ENCODE data around the gene YBEY.

YBEY gene

DNA sequence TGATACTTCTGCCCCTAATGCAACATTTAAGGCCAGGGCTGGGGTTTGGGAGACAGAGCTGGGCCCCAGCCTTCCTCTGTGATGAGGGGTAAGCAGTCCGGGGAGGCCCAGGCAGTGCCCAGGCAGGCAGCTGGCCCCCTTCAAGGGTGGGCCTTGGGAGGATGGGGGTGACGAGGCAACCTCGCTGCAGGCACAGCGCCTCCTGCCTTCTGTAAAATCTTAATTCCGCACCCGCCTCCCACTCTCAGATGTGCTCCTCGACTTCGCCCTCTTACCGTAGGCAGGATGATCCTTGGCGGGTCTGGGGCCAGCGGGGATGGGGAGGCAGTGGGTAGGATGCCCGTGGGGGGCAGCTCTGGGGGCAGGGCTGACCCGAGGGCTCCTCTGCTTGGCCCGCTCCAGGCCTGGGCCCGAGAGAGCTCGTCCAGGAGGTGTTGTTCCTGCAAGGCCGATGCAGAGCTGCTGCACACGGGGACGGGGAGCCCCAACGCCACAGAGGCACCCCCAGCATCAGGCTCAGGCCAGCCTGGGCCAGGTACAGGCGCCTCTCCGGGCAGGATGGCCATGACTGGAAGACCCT, 28.4 kb downstream of the YBEY start:
- no peak overlapping the region for H3K27ac ChIP-seq
- peaks cover 0 to 13% (median 0%) of the 10 kb centered on the region in 11 experiments; a peak in 1 of 22 replicates for H3K9me3 ChIP-seq (replicated peaks in 1 of 11)
- no peak overlapping the region for H3K9ac ChIP-seq
- no peak overlapping the region for H3K4me2 ChIP-seq
- no peaks in the 10 kb centered on the region for H3K27me3 ChIP-seq
- no peak for TF ChIP-seq Cebpa-rat (IDR thresholded peaks at IDR 0.05)
- peaks cover 0 to 16% (median 9%) of the 10 kb centered on the region in 10 experiments; a peak in 17 of 20 replicates for H3K4me1 ChIP-seq
- H4K20me1 ChIP-seq: peaks cover 0 to 59% (median 23%) of the 10 kb centered on the region in 11 experiments; a peak in 15 of 22 replicates
- peaks cover 0 to 98% (median 89%) of the 10 kb centered on the region in 11 experiments; a peak in 20 of 22 replicates for H3K36me3 ChIP-seq
- H3K4me3 ChIP-seq: no peak overlapping the region

- H3K27ac ChIP-seq: no peak overlapping the region
- H3K9ac ChIP-seq: no peak overlapping the region
- H3K4me1 ChIP-seq: peaks cover 20 to 39% (median 32%) of the 10 kb centered on the region in 10 experiments
- no peak overlapping the region for H3K4me3 ChIP-seq
- no peaks in the 10 kb centered on the region for H3K27me3 ChIP-seq
- H3K4me2 ChIP-seq: no peak overlapping the region
- TF ChIP-seq Cebpa-rat (IDR thresholded peaks at IDR 0.05): no peak
- peaks cover 0 to 97% (median 75%) of the 10 kb centered on the region in 11 experiments; a peak in 20 of 22 replicates for H3K36me3 ChIP-seq
- H4K20me1 ChIP-seq: peaks cover 0 to 80% (median 45%) of the 10 kb centered on the region in 11 experiments; a peak in 17 of 22 replicates
- H3K9me3 ChIP-seq (replicated peaks in 1 of 11): peaks cover 0 to 13% (median 0%) of the 10 kb centered on the region in 11 experiments; a peak in 1 of 22 replicates
Measured at GRCh38 chr21:46316708-46317324, 30.7 kb downstream of the YBEY start.

DNA sequence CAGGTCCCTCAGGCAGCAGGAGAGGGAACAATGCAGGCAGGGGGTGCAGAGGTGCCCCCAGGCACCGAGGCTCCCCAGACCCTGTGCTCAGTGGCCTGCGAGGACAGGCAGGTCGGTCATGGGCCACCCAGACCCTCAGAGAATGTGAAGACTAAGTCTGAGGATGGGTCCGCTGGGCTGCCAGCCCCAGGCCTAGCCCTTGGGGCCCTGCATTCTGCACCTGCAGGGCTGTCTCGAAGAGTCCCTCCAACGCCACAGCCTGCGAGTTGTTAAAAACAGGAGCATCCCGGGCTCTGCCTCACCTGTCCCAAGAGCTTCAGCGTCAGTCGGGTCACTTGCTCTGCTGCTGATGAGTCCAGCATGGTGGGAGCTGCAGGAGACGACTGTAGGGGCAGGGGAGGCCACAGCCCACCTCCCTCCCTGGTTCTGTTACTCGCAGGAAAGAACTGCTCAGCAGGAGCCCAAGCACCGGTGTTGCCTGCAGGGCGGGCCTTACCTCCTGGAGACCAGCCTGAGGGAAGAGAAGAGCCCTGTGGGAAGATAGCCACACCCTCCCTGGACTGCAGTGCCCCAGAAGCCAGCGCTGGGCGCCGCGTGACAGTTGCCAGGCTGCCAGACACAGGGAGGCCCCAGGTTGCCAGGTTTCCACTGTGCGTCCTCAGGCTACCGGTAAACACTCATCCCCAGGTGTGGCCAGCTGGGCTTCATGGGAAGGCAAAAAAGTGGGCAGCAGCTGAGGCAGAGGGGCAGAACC, 31.7 kb downstream of the YBEY start:
- Histone ChIP-seq H3K4me3 (no peak overlapping the region), H3K9me3 (replicated peaks in 1 of 11) (0 out of 22 replicates have a peak, but pooled peaks cover 0 to 4% (median 0%) of the 10 kb centered on the region in 11 experiments), H3K9ac (peak overlapping the region in 2 of 11 experiments; percentile 4 to 38; a peak in 1 of 22 replicates), H3K36me3 (peaks cover 0 to 91% (median 66%) of the 10 kb centered on the region in 11 experiments; a peak in 20 of 22 replicates), H3K27me3 (no peaks in the 10 kb centered on the region), H3K4me1 (peaks cover 25 to 46% (median 40%) of the 10 kb centered on the region in 10 experiments), H3K4me2 (no peak overlapping the region), H4K20me1 (peaks cover 0 to 91% (median 56%) of the 10 kb centered on the region in 11 experiments; a peak in 17 of 22 replicates), H3K27ac (no peak overlapping the region)
- no peak for TF ChIP-seq Cebpa-rat (IDR thresholded peaks at IDR 0.05)

- peak overlapping the region in 3 of 11 experiments; percentile 4 to 38 (median 13); a peak in 3 of 22 replicates for H3K9ac ChIP-seq
- H3K36me3 ChIP-seq: peaks cover 0 to 85% (median 60%) of the 10 kb centered on the region in 11 experiments; a peak in 19 of 22 replicates
- no peaks in the 10 kb centered on the region for H3K27me3 ChIP-seq
- no peak overlapping the region for H3K27ac ChIP-seq
- no peaks in the 10 kb centered on the region for H3K9me3 ChIP-seq (replicated peaks in 1 of 11)
- no peak for TF ChIP-seq Cebpa-rat (IDR thresholded peaks at IDR 0.05)
- peaks cover 0 to 90% (median 56%) of the 10 kb centered on the region in 11 experiments; a peak in 17 of 22 replicates for H4K20me1 ChIP-seq
- no peak overlapping the region for H3K4me3 ChIP-seq
- peaks cover 25 to 46% (median 40%) of the 10 kb centered on the region in 10 experiments for H3K4me1 ChIP-seq
- H3K4me2 ChIP-seq: peak overlapping the region in 4 of 11 experiments; percentile 94 to 98 (median 96); a peak in 2 of 22 replicates
Measured at GRCh38 chr21:46318464-46318845, 32.3 kb downstream of the YBEY start.

GRCh38 chr21:46319186-46319585, 33.0 kb downstream of the YBEY start:
- Histone ChIP-seq H3K4me3 (no peak overlapping the region), H3K9me3 (replicated peaks in 1 of 11) (no peaks in the 10 kb centered on the region), H3K27me3 (no peaks in the 10 kb centered on the region), H3K4me1 (peaks cover 25 to 46% (median 40%) of the 10 kb centered on the region in 10 experiments), H3K36me3 (peaks cover 0 to 78% (median 54%) of the 10 kb centered on the region in 11 experiments; a peak in 18 of 22 replicates), H4K20me1 (peaks cover 0 to 87% (median 56%) of the 10 kb centered on the region in 11 experiments; a peak in 17 of 22 replicates), H3K4me2 (peak overlapping the region in 9 of 11 experiments; percentile 85 to 99 (median 96); a peak in 15 of 22 replicates), H3K9ac (peak overlapping the region in 2 of 11 experiments; percentile 13 to 47; a peak in 2 of 22 replicates), H3K27ac (no peak overlapping the region)
- TF ChIP-seq Cebpa-rat (IDR thresholded peaks at IDR 0.05): no peak

- TF ChIP-seq Cebpa-rat (IDR thresholded peaks at IDR 0.05): no peak
- Histone ChIP-seq H4K20me1 (peaks cover 0 to 76% (median 57%) of the 10 kb centered on the region in 11 experiments; a peak in 18 of 22 replicates), H3K4me2 (peak overlapping the region; percentile 85 to 99 (median 96)), H3K9me3 (replicated peaks in 1 of 11) (no peaks in the 10 kb centered on the region), H3K4me1 (peaks cover 26 to 47% (median 41%) of the 10 kb centered on the region in 10 experiments), H3K27ac (peak overlapping the region in 2 of 11 experiments; percentile 12 to 98; a peak in 3 of 22 replicates), H3K36me3 (peaks cover 0 to 66% (median 42%) of the 10 kb centered on the region in 11 experiments; a peak in 18 of 22 replicates), H3K9ac (peak overlapping the region in 9 of 11 experiments; percentile 93 to 98 (median 96); a peak in 15 of 22 replicates), H3K4me3 (peak overlapping the region in 8 of 10 experiments; percentile 84 to 98 (median 89); a peak in 11 of 20 replicates), H3K27me3 (no peaks in the 10 kb centered on the region)
Measured at GRCh38 chr21:46320331-46320801, 34.2 kb downstream of the YBEY start.

DNA sequence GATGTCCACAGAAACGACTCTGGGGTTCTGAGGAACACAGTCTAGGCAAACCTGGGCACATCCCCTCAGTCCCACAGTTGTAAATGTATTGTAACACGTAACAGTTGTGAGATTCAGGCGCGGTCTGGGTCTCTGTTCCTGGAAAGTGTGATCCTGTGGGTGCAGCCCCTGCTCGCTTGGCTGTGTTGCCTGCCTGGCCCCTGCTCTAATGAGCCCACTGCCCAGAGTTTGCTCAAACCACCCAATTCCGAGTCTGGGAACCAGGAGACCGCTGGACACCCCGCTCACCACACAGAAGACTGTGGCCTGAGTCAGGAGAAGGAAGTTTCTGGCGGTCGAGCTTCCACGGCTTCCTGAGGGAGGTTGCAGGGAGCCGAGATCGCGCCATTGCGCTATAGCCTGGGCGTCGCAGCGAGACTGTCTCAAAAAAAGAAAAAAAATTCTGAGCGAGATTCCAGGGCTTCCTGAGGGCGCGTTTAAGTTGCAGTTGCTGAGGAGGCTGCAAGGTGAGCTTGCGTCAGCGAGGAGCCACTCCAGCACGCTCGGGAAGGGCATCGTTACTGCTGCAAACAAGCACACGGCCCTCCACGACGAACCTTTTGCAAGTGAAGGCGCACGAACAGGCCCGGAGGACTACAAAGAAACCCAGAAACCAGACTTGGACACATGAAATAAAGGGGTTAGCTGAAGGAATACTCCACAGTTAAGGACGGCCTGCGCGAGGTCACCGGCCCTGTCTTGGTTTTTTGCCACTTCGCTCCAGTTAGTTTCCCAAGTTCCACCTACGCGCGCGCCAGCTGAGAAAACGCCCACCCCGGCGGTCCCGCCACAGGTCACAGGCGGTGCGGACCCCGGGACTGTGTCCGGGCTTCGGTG, 36.4 kb downstream of the YBEY start:
- Histone ChIP-seq H3K27ac (peak overlapping the region in 10 of 11 experiments; percentile 45 to 99 (median 97); a peak in 21 of 22 replicates), H3K4me1 (peaks cover 39 to 58% (median 52%) of the 10 kb centered on the region in 10 experiments), H3K9ac (peak overlapping the region; percentile 69 to 98 (median 96)), H3K4me2 (peak overlapping the region; percentile 85 to 99 (median 96)), H4K20me1 (peaks cover 0 to 71% (median 56%) of the 10 kb centered on the region in 11 experiments; a peak in 18 of 22 replicates), H3K36me3 (peaks cover 0 to 50% (median 28%) of the 10 kb centered on the region in 11 experiments; a peak in 20 of 22 replicates), H3K9me3 (replicated peaks in 1 of 11) (no peaks in the 10 kb centered on the region), H3K4me3 (peak overlapping the region; percentile 84 to 98 (median 91)), H3K27me3 (no peaks in the 10 kb centered on the region)
- TF ChIP-seq Cebpa-rat (IDR thresholded peaks at IDR 0.05): no peak
